Endometrial microvascular endothelial cells (primary cell): ENCODE results near the gene HSF4. TPM values are rescaled to one million over a fixed set of nuclear protein-coding genes. Genes with fewer than 3 reads are reported as not detected.
"Not testable (repeated sequence)": the region's sequence is repeated elsewhere in the genome, so short reads cannot be mapped to it uniquely, and the experiment has no call there.

ENCODE experiments used
- in situ Hi-C: cut with HindIII; loops from 2 replicates; pipeline ENCODE4 v1.10.0; 2017; ENCODE audit warnings: low sequenced_read_pairs, low pct_unique_long_range_greater_than_20kb; ENCODE audit errors: inconsistent ontology term
- total RNA-seq: library from RNA; depleted of rRNA; stranded (reverse); fragments of >200 nt; gene quantifications from one replicate; pipeline ENCODE4 v1.2.3, GENCODE V29; 2015; ENCODE audit errors: inconsistent ontology term

The HSF4 gene, protein sequence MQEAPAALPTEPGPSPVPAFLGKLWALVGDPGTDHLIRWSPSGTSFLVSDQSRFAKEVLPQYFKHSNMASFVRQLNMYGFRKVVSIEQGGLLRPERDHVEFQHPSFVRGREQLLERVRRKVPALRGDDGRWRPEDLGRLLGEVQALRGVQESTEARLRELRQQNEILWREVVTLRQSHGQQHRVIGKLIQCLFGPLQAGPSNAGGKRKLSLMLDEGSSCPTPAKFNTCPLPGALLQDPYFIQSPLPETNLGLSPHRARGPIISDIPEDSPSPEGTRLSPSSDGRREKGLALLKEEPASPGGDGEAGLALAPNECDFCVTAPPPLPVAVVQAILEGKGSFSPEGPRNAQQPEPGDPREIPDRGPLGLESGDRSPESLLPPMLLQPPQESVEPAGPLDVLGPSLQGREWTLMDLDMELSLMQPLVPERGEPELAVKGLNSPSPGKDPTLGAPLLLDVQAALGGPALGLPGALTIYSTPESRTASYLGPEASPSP
- not detected for total RNA-seq

DNA sequence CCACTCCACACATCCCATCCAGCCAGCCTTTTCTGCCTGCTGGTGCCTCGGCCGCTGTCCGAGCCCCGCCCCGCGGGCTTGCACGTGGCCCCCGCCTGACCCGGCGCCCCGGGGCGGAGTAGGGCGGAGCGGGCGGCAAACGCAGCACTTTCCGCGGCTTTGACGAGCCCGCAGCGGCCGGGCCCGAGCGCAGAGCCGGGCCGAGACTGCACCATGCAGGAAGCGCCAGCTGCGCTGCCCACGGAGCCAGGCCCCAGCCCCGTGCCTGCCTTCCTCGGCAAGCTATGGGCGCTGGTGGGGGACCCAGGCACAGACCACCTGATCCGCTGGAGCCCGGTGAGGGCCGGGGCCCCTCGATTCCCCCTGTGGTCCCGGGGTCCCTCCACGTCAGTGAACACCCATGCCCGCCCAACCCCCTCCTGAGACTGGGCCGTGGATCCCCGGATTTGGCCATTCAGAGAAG, at the start of gene HSF4:
Gene HSF4 (plus strand): TSS at position 147 of the 463 bp plus-strand sequence. CDS start 67 bp downstream, at position 214.
- in situ Hi-C loops: no loop called here

DNA sequence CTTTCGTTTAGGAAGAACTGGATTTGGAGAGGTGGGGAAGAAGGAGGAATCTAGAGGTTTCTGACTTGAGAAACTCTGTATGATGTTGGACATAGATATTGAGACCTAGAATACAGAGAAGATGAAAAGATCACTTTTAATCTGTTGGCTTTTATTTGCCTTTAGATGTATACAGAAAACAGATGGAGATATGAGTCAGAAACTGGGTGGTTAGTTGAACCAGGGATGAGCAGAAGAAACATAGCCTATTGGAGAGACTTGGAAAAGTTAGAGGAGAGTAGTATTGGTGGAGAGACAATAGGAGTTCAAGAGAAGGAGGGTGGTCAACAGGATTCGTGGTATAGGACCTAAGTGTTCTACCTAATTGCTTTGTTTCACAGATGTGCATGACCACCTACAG, 49.8 kb upstream of the HSF4 start:
- in situ Hi-C loops: no loop called here

DNA sequence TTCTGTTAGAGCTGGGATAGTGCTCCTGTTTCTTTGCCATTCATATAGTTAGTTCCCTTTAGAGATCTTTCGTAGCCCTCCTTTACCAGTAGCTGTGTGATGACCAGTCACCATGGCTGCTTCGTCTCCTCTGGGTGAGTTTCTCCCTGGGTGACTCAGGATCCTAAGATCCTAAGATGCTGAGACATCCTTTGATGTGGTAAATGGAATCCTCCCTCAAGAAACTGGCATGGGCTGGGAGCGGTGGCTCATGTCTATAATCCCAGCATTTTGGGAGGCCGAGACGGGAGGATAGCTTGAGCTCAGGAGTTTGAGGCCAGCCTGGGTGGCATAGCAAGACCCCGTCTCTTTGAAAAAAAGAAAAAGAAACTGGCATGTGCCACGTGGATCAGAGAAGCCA, 48.9 kb upstream of the HSF4 start:
- in situ Hi-C loops: no loop called here

DNA sequence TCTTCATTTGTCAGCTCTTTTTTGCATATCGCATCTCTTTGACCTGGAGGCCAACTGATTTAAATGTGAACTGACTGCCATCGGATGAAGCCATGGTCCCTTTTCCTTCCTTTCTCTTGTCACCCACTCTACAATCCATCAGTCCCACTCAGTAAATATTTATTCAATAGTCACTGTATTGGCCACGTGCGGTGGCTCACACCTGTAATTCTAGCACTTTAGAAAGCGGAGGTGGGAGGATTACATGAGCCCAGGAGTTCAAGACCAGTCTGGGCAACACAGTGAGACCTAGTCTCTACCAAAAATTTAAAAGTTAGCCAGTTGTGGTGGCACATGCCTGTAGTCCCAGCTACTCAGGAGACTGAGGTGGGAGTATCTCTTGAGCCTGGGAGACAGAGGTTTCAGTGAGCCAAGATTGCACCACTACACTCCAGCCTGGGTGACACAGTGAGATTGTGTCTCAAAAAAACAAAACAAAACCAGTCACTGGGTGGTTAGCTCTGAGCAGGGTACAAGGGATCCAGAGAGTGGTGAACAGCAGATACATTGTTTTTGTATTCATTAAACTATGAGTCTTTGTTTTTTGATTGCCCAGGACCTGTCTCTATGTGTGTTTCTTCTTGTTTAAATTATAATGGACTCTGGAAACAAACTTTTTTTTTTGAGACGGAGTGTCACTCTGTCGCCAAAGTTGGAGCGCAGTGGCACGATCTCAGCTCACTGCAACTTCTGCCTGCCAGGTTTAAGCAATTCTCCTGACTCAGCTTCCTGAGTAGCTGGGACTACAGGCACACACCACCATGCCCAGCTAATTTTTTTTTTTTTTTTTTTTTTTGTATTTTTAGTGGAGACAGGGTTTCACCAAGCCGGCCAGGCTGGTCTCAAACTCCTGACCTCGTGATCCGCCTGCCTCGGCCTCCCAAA, 47.9 kb upstream of the HSF4 start:
- in situ Hi-C loops: no loop called here

DNA sequence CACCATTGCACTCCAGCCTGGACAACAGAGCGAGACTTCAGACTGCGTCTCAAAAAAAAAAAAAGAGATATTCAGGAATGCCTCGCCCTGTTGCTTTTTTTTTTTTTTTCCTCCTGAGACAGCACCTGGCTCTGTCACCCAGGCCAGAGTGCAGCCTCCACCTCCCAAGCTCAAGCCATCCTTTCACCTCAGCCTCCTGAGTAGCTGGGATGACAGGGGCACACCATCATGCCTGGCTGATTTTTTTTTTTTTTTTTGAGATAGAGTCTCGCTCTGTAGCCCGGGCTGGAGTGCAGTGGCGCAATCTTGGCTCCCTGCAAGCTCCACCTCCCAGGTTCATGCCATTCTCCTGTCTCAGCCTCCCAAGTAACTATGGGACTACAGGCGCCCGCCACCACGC, 46.8 kb upstream of the HSF4 start:
- in situ Hi-C loops: no loop called here

DNA sequence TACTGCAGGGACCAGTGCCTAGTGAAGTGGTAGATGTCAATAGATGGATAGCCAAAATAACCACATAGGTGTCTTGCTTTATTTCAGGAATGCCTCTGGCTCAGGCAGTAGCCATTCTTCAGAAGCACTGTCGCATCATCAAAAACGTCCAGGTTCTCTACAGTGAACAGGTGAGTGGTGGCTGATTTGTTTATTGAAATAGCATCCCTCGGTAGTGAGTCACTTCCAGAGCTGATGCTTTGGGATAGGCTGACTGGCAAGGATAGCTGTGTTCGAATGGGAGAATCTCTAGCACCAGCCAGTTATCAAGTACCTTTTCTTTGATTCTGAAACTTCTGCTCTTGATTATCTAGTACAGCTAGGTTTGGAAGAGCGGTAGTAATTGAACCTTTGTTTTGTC, 44.5 kb upstream of the HSF4 start:
- in situ Hi-C loops: no loop called here

DNA sequence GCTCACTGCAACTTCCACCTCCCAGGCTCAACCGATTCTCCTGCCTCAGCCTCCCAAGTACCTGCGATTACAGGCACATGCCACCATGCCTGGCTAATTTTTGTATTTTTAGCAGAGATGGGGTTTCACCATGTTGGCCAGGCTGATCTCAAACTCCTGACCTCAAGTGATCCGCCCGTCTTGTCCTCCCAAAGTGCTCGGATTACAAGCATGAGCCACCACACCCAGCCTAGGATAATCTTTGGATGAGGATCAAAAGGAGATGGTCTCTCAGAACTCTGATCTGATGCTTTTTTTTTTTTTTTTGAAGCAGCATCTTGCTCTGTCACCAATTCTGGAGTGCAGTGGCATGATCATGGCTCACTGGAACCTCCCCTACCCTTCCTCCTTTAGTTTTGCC, 41.7 kb upstream of the HSF4 start:
- in situ Hi-C loops: not testable (repeated sequence)

DNA sequence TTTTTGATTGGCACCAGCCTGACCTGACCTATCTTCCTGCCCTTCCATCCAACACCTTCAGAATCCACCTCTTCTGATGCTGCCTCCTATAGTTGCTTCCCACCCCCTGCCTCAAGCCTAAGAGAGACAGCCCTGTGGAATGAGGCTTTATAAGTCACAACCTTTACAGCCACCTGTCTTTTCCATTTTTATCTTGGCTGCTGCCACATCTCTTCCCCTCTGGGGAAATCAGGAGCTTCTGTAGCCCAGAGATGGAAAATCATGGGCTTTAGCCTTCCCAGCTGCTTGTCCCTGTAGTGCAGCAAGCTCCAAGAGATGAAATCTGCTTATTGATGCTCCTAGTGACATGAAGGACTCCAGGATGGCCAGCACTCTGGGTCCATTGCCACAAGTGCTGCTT, 36.1 kb upstream of the HSF4 start:
- in situ Hi-C loops: loop anchor here (25.0 kb wide), 1 partner anchor 159 kb away; the partner anchor contains the start of gene PLEKHG4

DNA sequence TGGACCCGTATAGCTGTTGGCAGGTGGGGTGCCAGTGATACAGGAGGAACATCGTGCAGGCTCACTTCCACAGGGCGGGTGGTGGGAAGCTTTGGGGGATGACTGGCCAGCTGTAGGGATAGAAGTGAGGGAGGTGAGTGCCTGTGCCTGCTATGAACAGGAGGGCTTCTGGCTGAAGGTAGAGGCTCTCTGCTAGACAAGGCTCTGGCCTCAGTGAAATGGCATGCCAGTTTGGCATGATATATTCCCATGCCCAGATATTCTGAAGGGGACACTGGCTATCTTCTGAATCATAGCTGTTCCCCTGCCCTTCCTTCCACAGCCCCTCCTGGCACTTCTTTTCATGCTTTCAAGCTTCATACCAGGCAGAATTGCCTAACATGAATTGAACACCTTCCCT, 35.7 kb upstream of the HSF4 start:
- in situ Hi-C loops: loop anchor here (25.0 kb wide), 1 partner anchor 158 kb away; the partner anchor contains the start of gene PLEKHG4

DNA sequence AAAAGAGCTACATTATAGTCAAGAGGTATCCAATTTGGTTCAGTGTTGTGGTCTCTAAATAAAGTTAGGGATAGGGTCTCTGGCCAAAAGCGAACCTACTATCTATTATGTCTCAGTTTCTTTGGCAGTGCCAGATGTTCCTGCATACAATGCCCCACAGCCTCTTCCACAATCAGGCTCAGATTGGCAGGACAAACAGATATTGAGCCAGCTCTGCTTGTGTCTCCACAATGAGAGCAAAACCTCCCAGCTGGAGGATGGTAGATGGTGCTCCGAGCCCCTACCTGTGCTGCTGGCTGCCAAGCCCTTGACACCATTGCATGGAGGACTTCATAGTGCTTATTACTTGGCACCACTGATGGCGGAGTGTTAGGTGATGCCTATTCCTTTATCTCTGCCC, 35.1 kb upstream of the HSF4 start:
- in situ Hi-C loops: loop anchor here (25.0 kb wide), 1 partner anchor 158 kb away; the partner anchor contains the start of gene PLEKHG4

DNA sequence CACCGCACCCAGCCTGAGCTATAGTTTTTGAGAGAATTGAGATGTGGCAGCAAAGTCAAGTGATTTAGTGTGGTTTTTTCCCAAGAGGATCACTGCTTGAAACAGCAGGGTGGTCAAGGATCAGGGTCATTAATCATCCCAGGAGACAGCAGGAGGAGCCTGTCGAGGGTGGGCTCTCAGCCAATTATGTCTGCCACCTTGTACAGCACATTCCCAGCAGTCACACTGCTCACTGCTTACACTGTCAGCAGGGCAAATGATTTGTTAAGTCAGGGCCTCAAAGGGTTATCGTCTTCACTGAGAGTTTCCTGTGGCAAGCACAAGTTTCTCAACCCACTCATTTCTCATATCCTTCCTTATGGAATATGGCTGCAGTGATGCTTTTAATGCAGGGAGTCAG, 26.9 kb upstream of the HSF4 start:
- in situ Hi-C loops: loop anchor here (25.0 kb wide), 1 partner anchor 150 kb away; the partner anchor contains the start of gene PLEKHG4

DNA sequence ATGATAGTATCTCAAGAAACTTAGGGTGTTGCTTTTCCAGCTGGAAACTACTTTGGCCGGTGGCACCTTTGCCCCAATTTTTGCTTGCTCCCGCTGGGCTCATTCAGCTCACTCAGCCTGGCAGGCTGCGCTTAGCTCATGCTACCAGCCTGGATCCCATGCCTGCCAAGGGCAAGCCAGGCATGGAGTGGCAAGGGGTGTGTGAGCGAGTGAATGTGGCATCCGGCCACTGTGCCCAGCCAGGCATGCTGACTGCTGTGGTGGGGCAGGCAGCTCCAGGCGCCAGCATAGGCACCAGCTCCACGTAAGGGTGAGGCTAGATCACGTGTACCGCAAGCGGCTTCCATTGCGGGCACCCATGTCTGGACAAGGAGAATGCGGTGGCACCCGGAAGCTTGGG, 23.2 kb upstream of the HSF4 start:
- in situ Hi-C loops: loop anchor here (25.0 kb wide), 1 partner anchor 146 kb away; the partner anchor contains the start of gene PLEKHG4

DNA sequence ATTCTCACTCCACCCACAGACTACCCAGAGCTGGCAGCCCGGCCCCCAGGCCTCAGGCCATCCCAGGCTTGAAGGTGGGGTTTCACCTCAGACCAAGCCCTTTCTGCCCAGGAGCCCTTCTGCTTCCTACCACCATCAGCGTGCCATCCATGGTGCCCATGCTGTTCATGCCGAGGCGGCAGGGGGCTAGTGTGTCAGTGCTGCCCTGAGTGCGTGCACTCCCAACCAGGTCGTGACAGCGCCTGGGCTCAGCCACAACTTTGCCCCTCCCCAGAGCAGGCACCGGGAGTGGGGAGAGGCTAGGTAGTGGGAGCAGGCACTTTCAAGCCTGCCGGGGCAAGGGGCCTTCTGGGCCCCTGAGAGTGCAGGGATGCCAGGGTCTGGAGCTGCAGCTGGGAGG, 22.2 kb upstream of the HSF4 start:
- in situ Hi-C loops: loop anchor here (25.0 kb wide), 1 partner anchor 145 kb away; the partner anchor contains the start of gene PLEKHG4

DNA sequence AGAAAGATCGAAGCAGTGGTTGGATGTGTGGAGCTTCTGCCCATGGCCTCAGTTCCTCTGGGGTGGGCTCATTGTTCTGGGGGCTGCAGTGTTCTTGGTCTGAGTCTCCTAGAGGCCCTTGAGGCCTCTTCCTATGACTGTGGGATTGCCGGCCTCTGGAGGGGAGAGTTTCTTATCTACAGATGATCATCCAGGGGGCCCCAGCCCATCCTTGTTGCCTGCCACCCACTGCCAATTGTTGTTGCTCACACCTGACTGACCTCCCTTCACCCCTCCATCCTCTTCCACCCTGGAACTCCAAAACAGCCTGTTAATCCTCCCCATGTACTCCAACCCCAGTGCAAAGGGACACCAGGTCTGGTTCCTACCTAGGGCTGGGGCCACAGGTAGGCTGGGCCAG, 19.6 kb upstream of the HSF4 start:
- in situ Hi-C loops: loop anchor here (25.0 kb wide), 1 partner anchor 142 kb away; the partner anchor contains the start of gene PLEKHG4

DNA sequence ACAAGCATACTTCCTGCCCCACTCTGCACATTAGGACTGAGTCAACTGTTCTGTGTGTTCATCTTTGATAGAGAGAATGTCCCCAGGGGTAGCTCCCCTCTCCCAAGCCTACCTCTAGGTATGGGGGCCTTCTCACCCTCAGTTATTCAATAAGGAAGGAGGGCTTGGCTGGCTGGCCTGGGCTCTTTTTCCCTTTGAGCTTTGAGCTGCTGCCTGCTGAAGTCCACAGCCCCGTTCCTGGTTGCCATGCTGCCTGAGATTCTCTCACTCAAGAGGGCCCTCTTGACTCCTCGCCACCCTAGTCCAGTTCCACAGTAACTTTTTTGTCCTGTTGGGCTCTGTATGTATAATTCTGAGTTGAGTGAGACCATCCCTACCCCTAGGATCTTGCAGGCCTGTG, 18.8 kb upstream of the HSF4 start:
- in situ Hi-C loops: loop anchor here (25.0 kb wide), 1 partner anchor 142 kb away; the partner anchor contains the start of gene PLEKHG4

DNA sequence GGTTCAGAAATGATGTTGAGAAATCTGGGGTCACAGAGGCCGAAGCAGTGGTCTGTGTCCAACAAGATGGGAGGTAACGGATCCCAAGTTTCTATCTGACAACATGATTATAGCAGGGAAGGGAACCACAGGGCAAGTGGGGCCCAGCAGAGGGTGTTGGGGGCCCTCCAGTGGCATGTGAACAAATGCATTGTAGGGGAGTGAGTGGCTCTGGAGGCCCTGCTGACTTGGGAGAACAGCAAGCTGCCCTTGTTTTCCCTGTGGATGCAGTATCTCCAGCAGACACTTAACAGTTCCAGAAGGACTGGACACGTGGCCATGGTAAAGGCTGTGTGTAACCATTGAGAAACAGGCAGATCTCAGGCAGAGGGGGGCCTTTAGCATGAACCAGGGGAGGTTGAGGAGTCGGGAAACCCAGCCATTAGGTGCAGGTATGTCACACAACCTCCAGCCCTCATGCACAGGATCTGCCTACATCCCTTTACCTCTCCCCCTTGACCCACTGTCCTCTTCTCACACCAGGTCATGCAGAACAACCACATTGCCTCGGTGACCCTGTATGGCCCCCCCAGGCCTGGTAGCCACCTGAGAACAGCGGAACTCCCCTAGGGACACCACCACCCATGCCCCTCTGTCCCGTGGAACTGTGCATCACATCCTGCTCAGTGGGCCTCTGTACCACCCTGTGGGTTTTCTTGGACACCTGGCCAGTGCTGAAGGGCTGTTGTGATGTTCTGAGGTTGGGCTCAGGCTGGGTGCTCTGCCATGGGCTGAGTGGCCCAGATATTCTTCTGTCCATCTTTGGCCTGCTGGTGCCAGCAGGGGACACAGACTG, 17.8 kb upstream of the HSF4 start:
- in situ Hi-C loops: loop anchor here (25.0 kb wide), 1 partner anchor 141 kb away; the partner anchor contains the start of gene PLEKHG4

DNA sequence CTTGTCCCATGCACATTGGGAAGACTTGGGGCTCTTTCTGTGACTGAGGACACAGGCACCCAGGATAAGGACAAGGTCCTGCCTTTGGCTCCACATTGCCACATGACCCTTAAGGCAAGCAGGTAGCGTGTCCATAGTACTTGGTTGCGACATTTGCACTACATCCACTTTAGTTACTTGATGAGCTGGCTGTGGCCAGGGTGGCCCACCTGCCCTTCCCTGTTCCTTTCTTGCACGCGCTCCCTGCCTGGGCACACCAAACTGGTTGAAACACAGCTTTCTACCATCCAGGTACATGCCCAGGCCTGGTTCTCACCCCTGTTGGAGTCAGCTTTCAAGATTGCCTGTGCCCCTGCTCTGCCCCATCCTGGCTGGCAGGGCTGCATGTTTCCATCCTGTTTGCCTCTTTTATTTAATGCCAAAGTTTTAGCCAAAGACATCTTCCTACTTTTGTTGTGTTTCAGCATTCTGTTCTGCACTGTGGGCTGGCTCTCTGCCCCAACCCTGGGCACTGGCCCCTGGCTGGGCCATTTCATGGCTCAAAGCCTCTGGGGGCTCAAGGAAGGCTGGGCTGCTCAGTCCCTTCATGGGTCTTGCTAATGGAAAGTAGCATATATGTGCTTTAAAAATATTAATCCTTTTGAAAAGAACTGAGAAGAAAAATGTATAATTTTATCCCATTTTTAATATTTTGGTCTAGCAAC, 17.0 kb upstream of the HSF4 start:
- in situ Hi-C loops: loop anchor here (25.0 kb wide), 1 partner anchor 140 kb away; the partner anchor contains the start of gene PLEKHG4
